HCT116 (cell line): Measurements from ENCODE around the gene GAB2.

Source experiments
- CBX3 ChIP-seq: IDR thresholded peaks from 2 replicates; pipeline ENCODE4 v1.6.1; 2012; ENCODE audit warnings: low read depth
- EGR1 ChIP-seq: IDR thresholded peaks from 2 replicates; pipeline ENCODE4 v1.6.1; 2012; ENCODE audit warnings: low read depth
- EZH2 ChIP-seq: fragments of 200-600 bp; sonication (generic); IDR thresholded peaks from 2 replicates; pipeline ENCODE4 v1.6.1; 2017; ENCODE audit warnings: antibody characterized with exemption, mixed run types
- EZH2phosphoT487 ChIP-seq: fragments of 200-600 bp; IDR thresholded peaks from 2 replicates; pipeline ENCODE4 v1.6.1; 2018; ENCODE audit warnings: antibody characterized with exemption, borderline replicate concordance
- FOSL1 ChIP-seq: IDR thresholded peaks from 2 replicates; pipeline ENCODE4 v1.6.1; 2012; ENCODE audit warnings: low read depth
- MAX ChIP-seq: IDR thresholded peaks from 2 replicates; pipeline ENCODE4 v1.6.1; 2012
- POLR2A ChIP-seq: IDR thresholded peaks from 2 replicates; pipeline ENCODE4 v1.7.0; 2011; ENCODE audit warnings: borderline replicate concordance; ENCODE audit not compliant: insufficient read depth, insufficient read length; ENCODE audit errors: extremely low read depth
- POLR2AphosphoS5 ChIP-seq: IDR thresholded peaks from 2 replicates; pipeline ENCODE4 v1.6.1; 2011; ENCODE audit warnings: mild to moderate bottlenecking, low read depth, low read length, moderate library complexity
- RAD21 ChIP-seq: IDR thresholded peaks from 2 replicates; pipeline ENCODE4 v1.6.1; 2012; ENCODE audit warnings: low read depth, mild to moderate bottlenecking
- REST ChIP-seq: IDR thresholded peaks from 2 replicates; pipeline ENCODE4 v1.6.1; 2012; ENCODE audit warnings: low read depth
- SIN3A ChIP-seq: IDR thresholded peaks from 2 replicates; pipeline ENCODE4 v1.6.1; 2012; ENCODE audit warnings: low read depth
- ZFX ChIP-seq: fragments of 450-650 bp; IDR thresholded peaks from 2 replicates; pipeline ENCODE4 v1.6.1; 2017
- ZNF274 ChIP-seq: fragments of 200-500 bp; sonication (Bioruptor generic); IDR thresholded peaks from 2 replicates; pipeline ENCODE4 v1.6.1; 2014; ENCODE audit warnings: mild to moderate bottlenecking, low read depth, low read length, inconsistent platforms
- TF ChIP-seq, protein P1 (sequence below), 3 experiments: fragments of 200-600 bp in 1 of 3; sonication (generic) in 1 of 3; IDR thresholded peaks in 2 of 3; conservative IDR thresholded peaks in 1 of 3; 2 replicates each; pipeline ENCODE4 v1.5.1; 2012 to 2017; ENCODE audit warnings: low read depth in 2 of 3, low read length in 2 of 3, antibody characterized with exemption in 1 of 3, borderline replicate concordance in 1 of 3, control low read depth in 1 of 3, mild to moderate bottlenecking in 1 of 3, mixed read lengths in 1 of 3, mixed run types in 1 of 3, moderate library complexity in 1 of 3; ENCODE audit not compliant: insufficient read depth in 1 of 3

GRCh38 chr11:78397398-78397797, 20.2 kb downstream of the GAB2 start:
- TF ChIP-seq, protein P1, sequence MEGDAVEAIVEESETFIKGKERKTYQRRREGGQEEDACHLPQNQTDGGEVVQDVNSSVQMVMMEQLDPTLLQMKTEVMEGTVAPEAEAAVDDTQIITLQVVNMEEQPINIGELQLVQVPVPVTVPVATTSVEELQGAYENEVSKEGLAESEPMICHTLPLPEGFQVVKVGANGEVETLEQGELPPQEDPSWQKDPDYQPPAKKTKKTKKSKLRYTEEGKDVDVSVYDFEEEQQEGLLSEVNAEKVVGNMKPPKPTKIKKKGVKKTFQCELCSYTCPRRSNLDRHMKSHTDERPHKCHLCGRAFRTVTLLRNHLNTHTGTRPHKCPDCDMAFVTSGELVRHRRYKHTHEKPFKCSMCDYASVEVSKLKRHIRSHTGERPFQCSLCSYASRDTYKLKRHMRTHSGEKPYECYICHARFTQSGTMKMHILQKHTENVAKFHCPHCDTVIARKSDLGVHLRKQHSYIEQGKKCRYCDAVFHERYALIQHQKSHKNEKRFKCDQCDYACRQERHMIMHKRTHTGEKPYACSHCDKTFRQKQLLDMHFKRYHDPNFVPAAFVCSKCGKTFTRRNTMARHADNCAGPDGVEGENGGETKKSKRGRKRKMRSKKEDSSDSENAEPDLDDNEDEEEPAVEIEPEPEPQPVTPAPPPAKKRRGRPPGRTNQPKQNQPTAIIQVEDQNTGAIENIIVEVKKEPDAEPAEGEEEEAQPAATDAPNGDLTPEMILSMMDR (IDR thresholded peaks at IDR 0.05 in 2 of 3, conservative IDR thresholded peaks at IDR 0.05 in 1 of 3; ENCODE audit: borderline replicate concordance in 1 of 3, insufficient read depth in 1 of 3, low read depth in 2 of 3, low read length in 2 of 3) = no peak
- TF ChIP-seq POLR2A (no peak), RAD21 (no peak), POLR2AphosphoS5 (no peak), SIN3A (no peak), MAX (no peak), FOSL1 (no peak), EZH2 (no peak), REST (no peak), EZH2phosphoT487 (no peak), CBX3 (no peak), ZNF274 (no peak), EGR1 (no peak), ZFX (no peak)
